WTC11 (cell line): ENCODE data around the gene MAST1.

Source experiments
- CREB1 ChIP-seq: sonication (generic); formaldehyde crosslinking; IDR thresholded peaks from 2 replicates; pipeline ENCODE4 v1.8.0; 2023; ENCODE audit warnings: mild to moderate bottlenecking, missing genetic modification reagents
- ELF4 ChIP-seq: sonication (generic); formaldehyde crosslinking; IDR thresholded peaks from 2 replicates; pipeline ENCODE4 v1.8.1; 2022; ENCODE audit warnings: low read depth, mild to moderate bottlenecking, moderate library complexity, missing genetic modification reagents
- FOXP1 ChIP-seq: sonication (generic); formaldehyde crosslinking; IDR thresholded peaks from 2 replicates; pipeline ENCODE4 v1.8.0; 2022; ENCODE audit warnings: missing genetic modification reagents, mild to moderate bottlenecking, moderate library complexity, borderline replicate concordance
- IRF2 ChIP-seq: sonication (generic); formaldehyde crosslinking; IDR thresholded peaks from 2 replicates; pipeline ENCODE4 v1.8.0; 2022; ENCODE audit warnings: low read depth, missing genetic modification reagents, borderline replicate concordance
- NFYB ChIP-seq: sonication (generic); formaldehyde crosslinking; conservative IDR thresholded peaks from 2 replicates; pipeline ENCODE4 v1.8.0; 2022; ENCODE audit warnings: low read depth, missing genetic modification reagents
- TCF7 ChIP-seq: sonication (generic); formaldehyde crosslinking; IDR thresholded peaks from 2 replicates; pipeline ENCODE4 v1.8.0; 2022; ENCODE audit warnings: mild to moderate bottlenecking, low read depth, missing genetic modification reagents, moderate library complexity
- ZBTB21 ChIP-seq: sonication (generic); formaldehyde crosslinking; IDR thresholded peaks from 2 replicates; pipeline ENCODE4 v1.8.1; 2023; ENCODE audit warnings: mild to moderate bottlenecking, missing genetic modification reagents, borderline replicate concordance
- ZNF317 ChIP-seq: sonication (generic); formaldehyde crosslinking; IDR thresholded peaks from 2 replicates; pipeline ENCODE4 v1.8.1; 2023; ENCODE audit warnings: low read depth, mild to moderate bottlenecking, moderate library complexity, missing genetic modification reagents, borderline replicate concordance
- TF ChIP-seq, protein P1 (sequence below): fragments of 200-600 bp; IDR thresholded peaks from 2 replicates; pipeline ENCODE4 v1.8.0; 2022; ENCODE audit warnings: antibody characterized with exemption
- TF ChIP-seq, protein P2 (sequence below): sonication (generic); formaldehyde crosslinking; IDR thresholded peaks from 2 replicates; pipeline ENCODE4 v1.8.1; 2023; ENCODE audit warnings: mild to moderate bottlenecking, missing genetic modification reagents, moderate library complexity
- TF ChIP-seq, protein P3 (sequence below): sonication (generic); formaldehyde crosslinking; IDR thresholded peaks from 2 replicates; pipeline ENCODE4 v1.8.1; 2023; ENCODE audit warnings: mild to moderate bottlenecking, missing genetic modification reagents, moderate library complexity
- TF ChIP-seq, protein P4 (sequence below): sonication (generic); formaldehyde crosslinking; IDR thresholded peaks from 2 replicates; pipeline ENCODE4 v1.8.1; 2022; ENCODE audit warnings: mild to moderate bottlenecking, missing genetic modification reagents, moderate library complexity, borderline replicate concordance
- TF ChIP-seq, protein P5 (sequence below): sonication (generic); formaldehyde crosslinking; conservative IDR thresholded peaks from 2 replicates; pipeline ENCODE4 v1.8.1; 2022; ENCODE audit warnings: mild to moderate bottlenecking, missing genetic modification reagents

DNA sequence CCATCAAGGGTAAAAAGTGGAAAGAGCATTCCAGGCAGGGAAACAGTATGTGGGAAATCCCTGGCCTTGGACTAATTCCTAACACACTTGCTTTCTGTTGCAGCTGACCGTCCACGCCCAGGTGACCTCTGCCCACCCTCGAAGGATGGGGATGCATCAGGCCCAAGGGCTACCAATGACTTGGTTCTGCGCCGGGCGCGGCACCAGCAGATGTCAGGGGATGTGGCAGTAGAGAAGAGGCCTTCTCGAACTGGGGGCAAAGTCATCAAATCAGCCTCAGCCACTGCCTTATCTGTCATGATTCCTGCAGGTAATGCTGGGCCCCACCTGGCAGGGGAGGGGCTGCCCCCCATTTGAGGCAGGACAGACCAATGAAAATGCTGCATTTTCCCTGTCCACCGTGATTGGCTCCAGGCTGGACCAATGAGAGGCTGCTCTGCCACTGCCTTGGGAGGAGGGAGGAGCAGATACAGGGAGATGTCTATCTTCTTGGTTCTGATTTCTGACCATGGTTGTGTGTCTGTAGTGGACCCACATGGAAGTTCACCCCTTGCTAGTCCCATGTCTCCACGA, 30.3 kb downstream of the MAST1 start:
- TF ChIP-seq, protein P1, sequence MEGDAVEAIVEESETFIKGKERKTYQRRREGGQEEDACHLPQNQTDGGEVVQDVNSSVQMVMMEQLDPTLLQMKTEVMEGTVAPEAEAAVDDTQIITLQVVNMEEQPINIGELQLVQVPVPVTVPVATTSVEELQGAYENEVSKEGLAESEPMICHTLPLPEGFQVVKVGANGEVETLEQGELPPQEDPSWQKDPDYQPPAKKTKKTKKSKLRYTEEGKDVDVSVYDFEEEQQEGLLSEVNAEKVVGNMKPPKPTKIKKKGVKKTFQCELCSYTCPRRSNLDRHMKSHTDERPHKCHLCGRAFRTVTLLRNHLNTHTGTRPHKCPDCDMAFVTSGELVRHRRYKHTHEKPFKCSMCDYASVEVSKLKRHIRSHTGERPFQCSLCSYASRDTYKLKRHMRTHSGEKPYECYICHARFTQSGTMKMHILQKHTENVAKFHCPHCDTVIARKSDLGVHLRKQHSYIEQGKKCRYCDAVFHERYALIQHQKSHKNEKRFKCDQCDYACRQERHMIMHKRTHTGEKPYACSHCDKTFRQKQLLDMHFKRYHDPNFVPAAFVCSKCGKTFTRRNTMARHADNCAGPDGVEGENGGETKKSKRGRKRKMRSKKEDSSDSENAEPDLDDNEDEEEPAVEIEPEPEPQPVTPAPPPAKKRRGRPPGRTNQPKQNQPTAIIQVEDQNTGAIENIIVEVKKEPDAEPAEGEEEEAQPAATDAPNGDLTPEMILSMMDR = no peak
- TF ChIP-seq CREB1 (CRISPR knock-in tag) (no peak), FOXP1 (CRISPR knock-in tag) (no peak), ELF4 (CRISPR knock-in tag) (no peak), TCF7 (CRISPR knock-in tag) (no peak), NFYB (peak; percentile 83), ZBTB21 (CRISPR knock-in tag) (no peak), IRF2 (CRISPR knock-in tag) (no peak), ZNF317 (CRISPR knock-in tag) (no peak)
- TF ChIP-seq, protein P2, sequence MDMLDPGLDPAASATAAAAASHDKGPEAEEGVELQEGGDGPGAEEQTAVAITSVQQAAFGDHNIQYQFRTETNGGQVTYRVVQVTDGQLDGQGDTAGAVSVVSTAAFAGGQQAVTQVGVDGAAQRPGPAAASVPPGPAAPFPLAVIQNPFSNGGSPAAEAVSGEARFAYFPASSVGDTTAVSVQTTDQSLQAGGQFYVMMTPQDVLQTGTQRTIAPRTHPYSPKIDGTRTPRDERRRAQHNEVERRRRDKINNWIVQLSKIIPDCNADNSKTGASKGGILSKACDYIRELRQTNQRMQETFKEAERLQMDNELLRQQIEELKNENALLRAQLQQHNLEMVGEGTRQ = no peak
- TF ChIP-seq, protein P3, sequence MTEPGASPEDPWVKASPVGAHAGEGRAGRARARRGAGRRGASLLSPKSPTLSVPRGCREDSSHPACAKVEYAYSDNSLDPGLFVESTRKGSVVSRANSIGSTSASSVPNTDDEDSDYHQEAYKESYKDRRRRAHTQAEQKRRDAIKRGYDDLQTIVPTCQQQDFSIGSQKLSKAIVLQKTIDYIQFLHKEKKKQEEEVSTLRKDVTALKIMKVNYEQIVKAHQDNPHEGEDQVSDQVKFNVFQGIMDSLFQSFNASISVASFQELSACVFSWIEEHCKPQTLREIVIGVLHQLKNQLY (CRISPR knock-in tag) = no peak
- TF ChIP-seq, protein P4, sequence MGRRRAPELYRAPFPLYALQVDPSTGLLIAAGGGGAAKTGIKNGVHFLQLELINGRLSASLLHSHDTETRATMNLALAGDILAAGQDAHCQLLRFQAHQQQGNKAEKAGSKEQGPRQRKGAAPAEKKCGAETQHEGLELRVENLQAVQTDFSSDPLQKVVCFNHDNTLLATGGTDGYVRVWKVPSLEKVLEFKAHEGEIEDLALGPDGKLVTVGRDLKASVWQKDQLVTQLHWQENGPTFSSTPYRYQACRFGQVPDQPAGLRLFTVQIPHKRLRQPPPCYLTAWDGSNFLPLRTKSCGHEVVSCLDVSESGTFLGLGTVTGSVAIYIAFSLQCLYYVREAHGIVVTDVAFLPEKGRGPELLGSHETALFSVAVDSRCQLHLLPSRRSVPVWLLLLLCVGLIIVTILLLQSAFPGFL (CRISPR knock-in tag) = no peak
- TF ChIP-seq, protein P5, sequence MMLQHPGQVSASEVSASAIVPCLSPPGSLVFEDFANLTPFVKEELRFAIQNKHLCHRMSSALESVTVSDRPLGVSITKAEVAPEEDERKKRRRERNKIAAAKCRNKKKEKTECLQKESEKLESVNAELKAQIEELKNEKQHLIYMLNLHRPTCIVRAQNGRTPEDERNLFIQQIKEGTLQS (CRISPR knock-in tag) = no peak
